AG04449 (cell line): ENCODE measurements around the gene AGTPBP1.
A peak's percentile ranks its signal among the peaks of the same experiment; 100 is the strongest.

Experiments
- CTCF ChIA-PET: fragments of 350-600 bp; formaldehyde crosslinking; extraction: SDS; loops from one replicate; lab custom pipeline; 2021; ENCODE audit warnings: antibody characterized with exemption; lab: Yijun Ruan, JAX
- POLR2A ChIA-PET: fragments of 400-600, 350-600 bp; formaldehyde crosslinking; extraction: SDS; loops from one replicate; lab custom pipeline; 2020; ENCODE audit warnings: antibody characterized with exemption, inconsistent platforms; lab: Yijun Ruan, JAX
- DNase-seq: peaks from one replicate; pipeline ENCODE4 v3.0.0-alpha.2; 2010; ENCODE audit warnings: low read depth, low spot score
- H3K4me3 ChIP-seq: 2 replicates; pipeline ENCODE4 v1.5.1; 2011; ENCODE audit warnings: low read depth, mild to moderate bottlenecking, control low read depth, low read length
- CTCF ChIP-seq: IDR thresholded peaks from one replicate; pipeline ENCODE4 v1.5.1; 2011; ENCODE audit warnings: mild to moderate bottlenecking, moderate library complexity, low read length, control low read depth, inconsistent platforms; ENCODE audit not compliant: insufficient read depth; ENCODE audit errors: missing control alignments

The AGTPBP1 gene

DNA sequence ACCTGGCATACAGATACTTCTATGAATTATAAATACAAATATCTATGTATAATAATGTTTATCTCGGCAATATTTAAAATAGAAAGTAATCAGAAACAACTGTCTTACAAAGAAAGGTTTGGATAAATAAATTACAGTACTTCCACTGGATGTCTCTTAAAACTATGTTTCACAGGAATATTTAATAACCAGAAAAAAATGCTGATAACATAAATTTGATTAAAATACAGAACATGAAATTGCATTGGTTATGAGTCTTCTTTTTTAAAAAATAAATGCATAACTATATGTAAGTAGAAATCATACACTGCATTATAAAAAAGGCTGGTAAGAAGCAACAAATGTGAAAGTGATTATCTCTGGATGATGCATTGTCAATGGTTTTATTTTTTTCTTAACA lies 126.0 kb downstream of the AGTPBP1 start:
- no peak for DNase-seq
- no peak for TF ChIP-seq CTCF
- ChIA-PET POLR2A (no interaction called here), CTCF (no interaction called here)
- no peak overlapping the region for H3K4me3 ChIP-seq

- ChIA-PET POLR2A (no interaction called here), CTCF (interaction anchor here (0.7 to 3.5 kb wide), 45 partner anchors 9 to 1223 kb away, joined by 3 to 42 read pairs (median 4); no protein-coding TSS in a partner anchor)
- peak overlapping the region; percentile 43 for H3K4me3 ChIP-seq
- TF ChIP-seq CTCF = peak; percentile 71
- peak; percentile 44 for DNase-seq
These were observed 131.5 kb downstream of the AGTPBP1 start for GRCh38 chr9:85610074-85610860.

- H3K4me3 ChIP-seq = no peak overlapping the region
- TF ChIP-seq CTCF = no peak
- DNase-seq = no peak
- POLR2A ChIA-PET = no interaction called here
- CTCF ChIA-PET = no interaction called here
These were observed 135.8 kb downstream of the AGTPBP1 start for GRCh38 chr9:85605905-85606304.

- no peak overlapping the region for H3K4me3 ChIP-seq
- DNase-seq = no peak
- TF ChIP-seq CTCF = no peak
- CTCF ChIA-PET = interaction anchor here (1.0 kb wide), 1 partner anchor 1208 kb away, joined by 3 read pairs; no protein-coding TSS in a partner anchor
- POLR2A ChIA-PET = no interaction called here
These were observed 137.8 kb downstream of the AGTPBP1 start for GRCh38 chr9:85603936-85604335.

DNA sequence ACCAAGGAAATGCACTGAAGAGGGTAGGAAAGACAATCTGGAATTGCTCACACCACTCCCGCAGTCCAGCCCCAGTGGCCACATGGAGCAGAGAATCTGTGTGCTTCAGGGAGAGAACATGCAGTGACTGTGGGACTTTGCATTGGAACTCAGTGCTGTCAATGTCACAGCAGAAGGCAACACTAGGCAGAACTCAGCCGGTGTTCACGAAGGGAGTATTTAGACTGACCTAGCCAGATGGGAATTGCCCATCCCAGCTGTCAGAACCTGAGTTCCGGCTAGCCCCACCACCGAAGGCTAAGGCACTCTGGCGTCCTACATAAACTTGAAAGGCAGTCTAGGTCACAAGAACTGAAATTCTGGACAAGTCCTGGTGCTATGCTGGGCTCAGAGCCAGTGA lies 139.0 kb downstream of the AGTPBP1 start:
- CTCF ChIA-PET = interaction anchor here (1.0 to 2.7 kb wide), 2 partner anchors 7 to 9 kb away, joined by 3 to 13 read pairs; no protein-coding TSS in a partner anchor
- POLR2A ChIA-PET = no interaction called here
- TF ChIP-seq CTCF = no peak
- DNase-seq = no peak
- H3K4me3 ChIP-seq = no peak overlapping the region

GRCh38 chr9:85600675-85601263 lies 141.0 kb downstream of the AGTPBP1 start:
- no peak for DNase-seq
- POLR2A ChIA-PET = no interaction called here
- CTCF ChIA-PET = interaction anchor here (2.7 kb wide), 1 partner anchor 9 kb away, joined by 13 read pairs; no protein-coding TSS in a partner anchor
- no peak for TF ChIP-seq CTCF
- no peak overlapping the region for H3K4me3 ChIP-seq
